OCI-LY7 (cell line): ENCODE results near the gene DPP10. TPM values are rescaled to one million over a fixed set of nuclear protein-coding genes. Genes with fewer than 3 reads are reported as not detected.

Source experiments
- BruUV-seq: library from RNA; stranded (reverse); fragments of 400-500 nt; replicated peaks from 2 replicates; lab custom pipeline; 2021; lab: Mats Ljungman, UMichigan
- CTCF ChIA-PET: fragments of 300-600 bp; sonication (Branson Sonifier 250); formaldehyde crosslinking; loops from one replicate; lab custom pipeline; 2022; ENCODE audit warnings: antibody characterized with exemption; ENCODE audit not compliant: unreplicated experiment; lab: Charles Lee
- POLR2A ChIA-PET: fragments of 300-600 bp; sonication (Branson Sonifier 250); formaldehyde crosslinking; loops from one replicate; lab custom pipeline; 2022; ENCODE audit warnings: antibody characterized with exemption; lab: Charles Lee
- DNase-seq: peaks from one replicate; pipeline ENCODE4 v3.0.0-alpha.2; 2015; ENCODE audit warnings: low spot score
- H2AFZ ChIP-seq: fragments of 200-600 bp; sonication (generic), shearing (Covaris generic); 2 replicates; pipeline ENCODE4 v1.6.1; 2014; ENCODE audit warnings: mild to moderate bottlenecking, antibody characterized with exemption, low read length, moderate library complexity
- H3K27ac ChIP-seq: fragments of 200-600 bp; sonication (generic); 2 replicates; pipeline ENCODE4 v1.5.1; 2014; ENCODE audit warnings: mixed run types, low read depth, mild to moderate bottlenecking, moderate library complexity, low read length, inconsistent platforms; ENCODE audit not compliant: poor library complexity, severe bottlenecking
- H3K36me3 ChIP-seq: fragments of 200-600 bp; sonication (generic); 2 replicates; pipeline ENCODE4 v1.6.1; 2014; ENCODE audit warnings: mild to moderate bottlenecking, antibody characterized with exemption, low read length, moderate library complexity, mixed read lengths; ENCODE audit not compliant: insufficient read depth
- H3K4me1 ChIP-seq: fragments of 200-600 bp; sonication (generic); 2 replicates; pipeline ENCODE4 v1.5.1; 2014; ENCODE audit warnings: mild to moderate bottlenecking, low read length; ENCODE audit not compliant: insufficient read depth, poor library complexity, severe bottlenecking
- H3K4me2 ChIP-seq: fragments of 200-600 bp; sonication (generic); 2 replicates; pipeline ENCODE4 v1.6.1; 2014; ENCODE audit warnings: mild to moderate bottlenecking, low read length
- H3K4me3 ChIP-seq: fragments of 200-600 bp; sonication (generic); 2 replicates; pipeline ENCODE4 v1.5.1; 2014; ENCODE audit warnings: mild to moderate bottlenecking, low read depth, low read length; ENCODE audit not compliant: poor library complexity, severe bottlenecking
- H3K79me2 ChIP-seq: fragments of 200-600 bp; sonication (generic); 2 replicates; pipeline ENCODE4 v1.6.1; 2016; ENCODE audit warnings: low read depth, mild to moderate bottlenecking, low read length, moderate library complexity, mixed read lengths; ENCODE audit not compliant: insufficient read depth
- H3K9me2 ChIP-seq: fragments of 200-600 bp; sonication (generic); 2 replicates; pipeline ENCODE4 v1.6.1; 2016; ENCODE audit warnings: mild to moderate bottlenecking, low read length, mixed read lengths; ENCODE audit not compliant: insufficient read depth
- H3K9me3 ChIP-seq: fragments of 200-600 bp; sonication (generic); 2 replicates; pipeline ENCODE4 v1.6.1; 2014; ENCODE audit warnings: mild to moderate bottlenecking, mixed run types, low read length, mixed read lengths
- H4K20me1 ChIP-seq: fragments of 200-600 bp; sonication (generic); 2 replicates; pipeline ENCODE4 v1.6.1; 2014; ENCODE audit warnings: mild to moderate bottlenecking, antibody characterized with exemption, low read length, moderate library complexity, mixed read lengths; ENCODE audit not compliant: insufficient read depth
- CTCF ChIP-seq: fragments of 200-600 bp; sonication (generic); conservative IDR thresholded peaks from 2 replicates; pipeline ENCODE4 v1.5.1; 2014; ENCODE audit warnings: mild to moderate bottlenecking, antibody characterized with exemption, low read length, moderate library complexity, mixed read lengths
- EZH2phosphoT487 ChIP-seq: fragments of 200-600 bp; sonication (generic); IDR thresholded peaks from 2 replicates; pipeline ENCODE4 v1.6.1; 2018; ENCODE audit warnings: low read depth, borderline replicate concordance, mild to moderate bottlenecking, mixed run types, antibody characterized with exemption, low read length, moderate library complexity, mixed read lengths
- intact Hi-C: fragments of 100-400 bp; cut with micrococcal nuclease; formaldehyde crosslinking; loops from one replicate; pipeline ENCODE4 v1.10.0; 2022; ENCODE audit not compliant: unreplicated experiment
- total RNA-seq, 2 experiments: library from RNA; depleted of rRNA in 1 of 2; stranded (reverse); fragments of >200 nt in 1 of 2; shearing (Covaris generic) in 1 of 2; gene quantifications; 2 replicates each; pipeline ENCODE4 v1.2.3, GENCODE V29; 2014 to 2022

The DPP10 gene
- total RNA-seq, 2 experiments from 2014 or later: not detected

DNA sequence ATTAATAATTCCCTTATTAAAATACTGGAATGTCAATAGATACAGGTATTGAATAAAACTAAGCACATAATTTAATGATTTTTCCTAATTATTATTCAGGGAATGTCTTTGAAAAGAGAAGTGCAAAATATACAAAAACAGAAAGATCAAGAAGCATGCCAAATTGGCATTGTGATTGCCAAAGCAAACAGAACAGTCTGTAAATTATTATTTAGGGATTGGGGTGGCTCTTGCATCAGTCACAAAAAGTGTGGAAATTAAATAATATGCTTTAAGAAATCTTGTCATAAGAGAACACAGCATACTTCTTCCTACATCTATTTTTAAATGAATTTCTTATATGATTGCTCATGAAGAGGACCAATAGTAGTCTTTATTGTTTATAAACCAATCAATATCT is 1211.9 kb downstream of the DPP10 start:
- Histone ChIP-seq H3K79me2 (no peaks in the 10 kb centered on the region), H3K27ac (no peak overlapping the region), H3K9me2 (no peaks in the 10 kb centered on the region), H4K20me1 (no peaks in the 10 kb centered on the region), H3K4me2 (no peak overlapping the region), H3K4me3 (no peak overlapping the region), H2AFZ (no peak overlapping the region), H3K9me3 (no peaks in the 10 kb centered on the region), H3K4me1 (no peaks in the 10 kb centered on the region), H3K36me3 (no peaks in the 10 kb centered on the region)
- ChIA-PET POLR2A (no interaction called here), CTCF (no interaction called here)
- intact Hi-C loops: no loop called here
- TF ChIP-seq EZH2phosphoT487: no peak
- TF ChIP-seq CTCF: no peak
- DNase-seq: no peak
- BruUV-seq: no TSS peak

DNA sequence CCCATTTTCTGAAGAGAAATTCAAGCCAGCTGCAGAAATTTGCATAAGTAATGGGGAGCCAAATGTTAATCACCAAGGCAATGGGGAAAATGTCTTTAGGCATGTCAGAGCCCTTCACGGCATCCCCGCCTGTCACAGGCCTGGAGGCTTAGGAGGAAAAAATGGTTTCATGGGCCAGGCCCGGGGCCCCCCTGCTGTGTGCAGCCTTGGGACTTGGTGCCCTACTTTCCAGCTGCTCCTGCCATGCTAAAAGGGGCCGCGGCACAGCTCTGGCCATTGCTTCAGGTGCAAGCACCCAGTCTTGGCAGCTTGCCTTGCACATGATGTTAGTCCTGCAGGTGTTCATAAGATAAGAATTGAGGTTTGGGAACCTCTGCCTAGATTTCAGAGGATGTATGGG is 1235.7 kb downstream of the DPP10 start:
- no peaks in the 10 kb centered on the region for H3K4me1 ChIP-seq
- H3K36me3 ChIP-seq: no peaks in the 10 kb centered on the region
- H3K9me2 ChIP-seq: no peaks in the 10 kb centered on the region
- 0 out of 2 replicates have a peak, but pooled peaks cover 6% of the 10 kb centered on the region for H3K9me3 ChIP-seq
- no peaks in the 10 kb centered on the region for H3K79me2 ChIP-seq
- H3K4me3 ChIP-seq: no peak overlapping the region
- ChIA-PET CTCF (no interaction called here), POLR2A (no interaction called here)
- H3K4me2 ChIP-seq: no peak overlapping the region
- DNase-seq: no peak
- intact Hi-C loops: no loop called here
- H4K20me1 ChIP-seq: no peaks in the 10 kb centered on the region
- BruUV-seq: no TSS peak
- TF ChIP-seq CTCF (no peak), EZH2phosphoT487 (no peak)
- H2AFZ ChIP-seq: no peak overlapping the region
- no peak overlapping the region for H3K27ac ChIP-seq

DNA sequence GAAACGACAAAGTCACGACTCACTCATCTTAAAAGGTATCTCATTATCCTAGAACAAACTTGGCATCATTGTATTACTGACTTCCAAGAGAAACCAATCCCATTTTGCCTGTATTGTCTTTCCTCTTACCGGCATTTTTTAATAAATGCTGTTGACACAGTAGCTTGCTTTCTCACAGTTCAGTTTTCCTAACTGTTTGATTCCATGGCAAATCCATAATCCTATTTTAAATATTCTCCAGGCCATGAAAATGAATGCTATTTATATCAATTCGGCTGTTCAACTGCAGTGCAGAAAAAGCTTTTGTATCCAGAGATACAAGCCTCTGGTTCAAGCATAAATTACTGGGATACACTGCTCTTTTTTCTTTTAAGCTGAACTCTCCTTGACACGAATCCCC is 1241.9 kb downstream of the DPP10 start:
- Histone ChIP-seq H3K27ac (no peak overlapping the region), H4K20me1 (no peaks in the 10 kb centered on the region), H3K4me2 (no peak overlapping the region), H3K4me1 (no peaks in the 10 kb centered on the region), H2AFZ (no peak overlapping the region), H3K79me2 (no peaks in the 10 kb centered on the region), H3K9me2 (no peaks in the 10 kb centered on the region), H3K4me3 (no peak overlapping the region), H3K36me3 (no peaks in the 10 kb centered on the region), H3K9me3 (0 out of 2 replicates have a peak, but pooled peaks cover 6% of the 10 kb centered on the region)
- CTCF ChIA-PET: no interaction called here
- no peak for DNase-seq
- BruUV-seq: no TSS peak
- POLR2A ChIA-PET: interaction anchor here (1.4 kb wide), 1 partner anchor 10 kb away, joined by 4 read pairs; no protein-coding TSS in a partner anchor
- intact Hi-C loops: no loop called here
- no peak for TF ChIP-seq CTCF
- TF ChIP-seq EZH2phosphoT487: no peak
